ENCODE measurements around the gene PCDHA7.
"Not testable (repeated sequence)": the region's sequence is repeated elsewhere in the genome, so short reads cannot be mapped to it uniquely, and the experiment has no call there.

The PCDHA7 gene

DNA sequence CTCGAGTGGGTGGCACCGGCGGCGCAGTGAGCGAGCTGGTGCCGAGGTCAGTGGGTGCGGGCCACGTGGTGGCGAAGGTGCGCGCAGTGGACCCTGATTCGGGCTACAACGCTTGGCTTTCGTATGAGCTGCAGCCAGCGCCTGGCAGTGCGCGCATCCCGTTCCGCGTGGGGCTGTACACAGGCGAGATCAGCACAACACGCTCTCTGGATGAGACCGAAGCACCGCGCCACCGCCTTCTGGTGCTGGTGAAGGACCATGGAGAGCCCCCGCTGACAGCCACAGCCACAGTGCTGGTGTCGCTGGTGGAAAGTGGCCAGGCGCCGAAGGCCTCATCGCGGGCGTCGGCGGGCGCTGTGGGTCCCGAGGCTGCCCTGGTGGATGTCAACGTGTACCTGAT, 10.6 kb upstream of the PCDHA7 start:
- DNase-seq: no peak

DNA sequence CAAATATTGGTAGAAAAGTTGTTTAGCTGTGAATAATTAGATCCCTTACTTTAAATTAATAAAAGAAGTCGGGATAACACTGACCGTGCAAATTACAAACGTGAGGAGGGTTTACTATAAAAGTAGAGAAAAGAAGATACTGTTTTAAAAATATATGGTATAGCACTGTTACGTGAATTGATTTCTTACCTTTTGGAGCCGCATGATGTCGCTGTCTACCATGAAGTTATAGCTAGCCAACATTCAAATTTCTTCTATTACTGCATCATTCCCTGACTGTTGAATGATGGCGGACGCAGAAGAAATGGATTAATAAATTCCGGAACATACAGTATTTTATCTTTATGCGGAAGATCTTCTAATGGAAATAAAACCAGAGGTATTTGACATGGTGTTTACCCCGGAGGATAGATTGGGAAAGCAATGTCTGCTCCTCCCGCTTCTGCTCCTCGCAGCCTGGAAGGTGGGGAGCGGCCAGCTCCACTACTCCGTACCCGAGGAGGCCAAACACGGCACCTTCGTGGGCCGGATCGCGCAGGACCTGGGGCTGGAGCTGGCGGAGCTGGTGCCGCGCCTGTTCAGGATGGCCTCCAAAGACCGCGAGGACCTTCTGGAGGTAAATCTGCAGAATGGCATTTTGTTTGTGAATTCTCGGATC, 6.2 kb upstream of the PCDHA7 start, which contains the start of gene PCDHA6:
PCDHA6 (plus strand) TSS at position 257 of the 658 bp plus-strand sequence; CDS start at position 389, 132 bp downstream.
- DNase-seq: peak; percentile 31

DNA sequence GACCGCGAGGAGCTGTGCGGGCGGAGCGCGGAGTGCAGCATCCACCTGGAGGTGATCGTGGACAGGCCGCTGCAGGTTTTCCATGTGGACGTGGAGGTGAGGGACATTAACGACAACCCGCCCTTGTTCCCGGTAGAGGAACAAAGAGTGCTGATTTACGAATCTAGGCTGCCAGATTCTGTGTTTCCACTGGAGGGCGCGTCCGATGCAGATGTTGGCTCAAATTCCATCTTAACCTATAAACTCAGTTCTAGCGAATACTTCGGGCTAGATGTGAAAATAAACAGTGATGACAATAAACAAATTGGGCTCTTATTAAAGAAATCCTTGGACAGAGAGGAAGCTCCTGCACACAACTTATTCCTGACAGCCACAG, 5.7 kb upstream of the PCDHA7 start:
- peak; percentile 34 for DNase-seq

DNA sequence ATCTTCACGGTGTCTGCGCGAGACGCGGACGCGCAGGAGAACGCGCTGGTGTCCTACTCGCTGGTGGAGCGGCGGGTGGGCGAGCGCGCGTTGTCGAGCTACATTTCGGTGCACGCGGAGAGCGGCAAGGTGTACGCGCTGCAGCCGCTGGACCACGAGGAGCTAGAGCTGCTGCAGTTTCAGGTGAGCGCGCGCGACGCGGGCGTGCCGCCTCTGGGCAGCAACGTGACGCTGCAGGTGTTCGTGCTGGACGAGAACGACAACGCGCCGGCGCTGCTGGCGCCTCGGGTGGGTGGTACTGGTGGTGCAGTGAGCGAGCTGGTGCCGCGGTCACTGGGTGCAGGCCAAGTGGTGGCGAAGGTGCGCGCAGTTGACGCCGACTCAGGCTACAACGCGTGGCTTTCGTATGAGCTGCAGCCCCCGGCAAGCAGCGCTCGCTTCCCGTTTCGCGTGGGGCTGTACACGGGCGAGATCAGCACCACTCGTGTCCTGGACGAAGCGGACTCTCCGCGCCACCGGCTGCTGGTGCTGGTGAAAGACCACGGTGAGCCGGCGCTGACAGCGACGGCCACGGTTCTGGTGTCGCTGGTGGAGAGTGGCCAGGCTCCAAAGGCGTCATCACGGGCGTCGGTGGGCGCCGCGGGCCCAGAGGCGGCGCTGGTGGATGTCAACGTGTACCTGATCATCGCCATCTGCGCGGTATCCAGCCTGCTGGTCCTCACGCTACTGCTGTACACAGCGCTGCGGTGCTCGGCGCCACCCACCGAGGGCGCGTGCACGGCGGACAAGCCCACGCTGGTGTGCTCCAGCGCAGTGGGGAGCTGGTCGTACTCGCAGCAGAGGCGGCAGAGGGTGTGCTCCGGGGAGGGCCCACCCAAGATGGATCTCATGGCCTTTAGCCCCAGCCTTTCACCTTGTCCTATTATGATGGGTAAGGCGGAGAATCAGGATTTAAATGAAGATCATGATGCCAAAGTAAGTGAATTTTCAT, 4.3 kb upstream of the PCDHA7 start:
- not testable (repeated sequence) for DNase-seq

DNA sequence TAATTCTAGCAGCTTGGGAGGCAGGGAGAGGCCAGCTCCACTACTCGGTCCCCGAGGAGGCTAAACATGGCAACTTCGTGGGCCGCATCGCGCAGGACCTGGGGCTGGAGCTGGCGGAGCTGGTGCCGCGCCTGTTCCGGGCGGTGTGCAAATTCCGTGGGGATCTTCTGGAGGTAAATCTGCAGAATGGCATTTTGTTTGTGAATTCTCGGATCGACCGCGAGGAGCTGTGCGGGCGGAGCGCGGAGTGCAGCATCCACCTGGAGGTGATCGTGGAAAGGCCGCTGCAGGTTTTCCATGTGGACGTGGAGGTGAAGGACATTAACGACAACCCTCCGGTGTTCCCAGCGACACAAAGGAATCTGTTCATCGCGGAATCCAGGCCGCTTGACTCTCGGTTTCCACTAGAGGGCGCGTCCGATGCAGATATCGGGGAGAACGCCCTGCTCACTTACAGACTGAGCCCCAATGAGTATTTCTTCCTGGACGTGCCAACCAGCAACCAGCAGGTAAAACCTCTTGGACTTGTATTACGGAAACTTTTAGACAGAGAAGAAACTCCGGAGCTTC, 455 bp downstream of the PCDHA7 start:
- DNase-seq: not testable (repeated sequence)

DNA sequence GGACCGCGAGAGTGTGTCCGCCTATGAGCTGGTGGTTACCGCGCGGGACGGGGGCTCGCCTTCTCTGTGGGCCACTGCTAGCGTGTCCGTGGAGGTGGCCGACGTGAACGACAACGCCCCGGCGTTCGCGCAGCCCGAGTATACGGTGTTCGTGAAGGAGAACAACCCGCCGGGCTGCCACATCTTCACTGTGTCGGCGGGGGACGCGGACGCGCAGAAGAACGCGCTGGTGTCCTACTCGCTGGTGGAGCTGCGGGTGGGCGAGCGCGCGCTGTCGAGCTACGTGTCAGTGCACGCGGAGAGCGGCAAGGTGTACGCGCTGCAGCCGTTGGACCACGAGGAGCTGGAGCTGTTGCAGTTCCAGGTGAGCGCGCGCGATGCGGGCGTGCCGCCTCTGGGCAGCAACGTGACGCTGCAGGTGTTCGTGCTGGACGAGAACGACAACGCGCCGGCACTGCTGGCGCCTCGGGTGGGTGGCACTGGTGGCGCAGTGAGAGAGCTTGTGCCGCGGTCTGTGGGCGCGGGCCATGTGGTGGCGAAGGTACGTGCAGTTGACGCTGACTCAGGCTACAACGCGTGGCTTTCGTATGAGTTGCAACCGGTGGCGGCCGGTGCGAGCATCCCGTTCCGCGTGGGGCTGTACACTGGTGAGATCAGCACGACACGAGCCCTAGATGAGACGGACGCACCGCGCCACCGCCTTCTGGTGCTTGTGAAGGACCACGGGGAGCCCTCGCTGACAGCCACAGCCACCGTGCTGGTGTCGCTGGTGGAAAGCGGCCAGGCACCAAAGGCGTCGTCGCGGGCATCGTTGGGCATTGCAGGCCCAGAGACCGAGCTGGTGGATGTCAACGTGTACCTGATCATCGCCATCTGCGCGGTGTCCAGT, 1.8 kb downstream of the PCDHA7 start:
- DNase-seq: no peak

DNA sequence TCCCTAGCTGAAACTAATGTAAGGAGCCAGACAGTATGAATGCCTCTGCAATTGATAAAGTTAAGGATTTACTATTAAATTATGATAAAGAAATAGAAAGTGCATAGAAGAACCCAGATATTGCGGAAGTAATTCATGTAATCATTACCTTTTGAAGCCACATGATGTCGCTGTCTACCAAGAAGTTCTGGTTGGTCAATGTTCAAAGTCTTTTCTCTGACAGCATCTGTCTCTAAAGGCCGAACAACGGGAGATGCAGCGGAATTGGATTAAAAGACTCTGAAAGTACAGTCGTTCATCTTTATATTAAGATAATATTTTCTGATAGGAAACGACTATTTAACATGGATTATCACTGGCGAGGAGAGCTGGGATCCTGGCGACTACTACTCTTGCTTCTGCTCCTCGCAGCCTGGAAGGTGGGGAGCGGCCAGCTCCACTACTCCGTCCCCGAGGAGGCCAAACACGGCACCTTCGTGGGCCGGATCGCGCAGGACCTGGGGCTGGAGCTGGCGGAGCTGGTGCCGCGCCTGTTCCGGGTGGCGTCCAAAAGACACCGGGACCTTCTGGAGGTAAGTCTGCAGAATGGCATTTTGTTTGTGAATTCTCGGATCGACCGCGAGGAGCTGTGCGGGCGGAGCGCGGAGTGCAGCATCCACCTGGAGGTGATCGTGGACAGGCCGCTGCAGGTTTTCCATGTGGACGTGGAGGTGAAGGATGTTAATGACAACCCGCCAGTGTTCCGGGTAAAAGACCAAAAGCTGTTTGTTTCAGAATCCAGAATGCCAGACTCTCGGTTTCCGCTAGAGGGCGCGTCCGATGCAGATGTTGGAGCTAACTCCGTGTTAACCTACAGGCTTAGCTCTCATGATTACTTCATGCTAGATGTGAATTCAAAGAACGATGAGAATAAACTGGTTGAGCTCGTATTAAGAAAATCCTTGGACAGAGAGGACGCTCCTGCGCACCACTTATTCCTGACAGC, 7.2 kb downstream of the PCDHA7 start, which contains the start of gene PCDHA8:
PCDHA8 (plus strand) TSS at position 210 of the 985 bp plus-strand sequence; CDS start at position 345, 135 bp downstream.
- no peak for DNase-seq

DNA sequence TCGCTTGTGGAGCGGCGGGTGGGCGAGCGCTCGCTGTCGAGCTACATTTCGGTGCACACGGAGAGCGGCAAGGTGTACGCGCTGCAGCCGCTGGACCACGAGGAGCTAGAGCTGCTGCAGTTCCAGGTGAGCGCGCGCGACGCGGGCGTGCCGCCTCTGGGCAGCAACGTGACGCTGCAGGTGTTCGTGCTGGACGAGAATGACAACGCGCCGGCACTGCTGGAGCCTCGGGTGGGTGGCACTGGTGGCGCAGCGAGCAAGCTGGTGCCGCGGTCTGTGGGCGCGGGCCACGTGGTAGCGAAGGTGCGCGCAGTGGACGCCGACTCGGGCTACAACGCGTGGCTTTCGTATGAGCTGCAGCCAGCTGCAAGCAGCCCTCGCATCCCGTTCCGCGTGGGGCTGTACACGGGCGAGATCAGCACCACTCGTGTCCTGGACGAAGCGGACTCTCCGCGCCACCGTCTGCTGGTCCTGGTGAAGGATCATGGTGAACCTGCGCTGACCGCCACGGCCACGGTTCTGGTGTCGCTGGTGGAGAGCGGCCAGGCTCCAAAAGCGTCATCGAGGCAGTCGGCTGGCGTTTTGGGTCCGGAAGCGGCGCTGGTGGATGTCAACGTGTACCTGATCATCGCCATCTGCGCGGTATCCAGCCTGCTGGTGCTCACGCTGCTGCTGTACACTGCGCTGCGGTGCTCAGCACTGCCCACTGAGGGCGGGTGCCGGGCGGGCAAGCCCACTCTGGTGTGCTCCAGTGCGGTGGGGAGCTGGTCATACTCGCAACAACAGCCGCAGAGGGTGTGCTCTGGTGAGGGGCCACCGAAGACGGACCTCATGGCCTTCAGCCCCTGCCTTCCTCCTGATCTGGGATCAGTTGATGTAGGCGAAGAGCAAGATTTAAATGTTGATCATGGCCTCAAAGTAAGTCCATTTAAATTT, 9.0 kb downstream of the PCDHA7 start:
- DNase-seq: no peak

DNA sequence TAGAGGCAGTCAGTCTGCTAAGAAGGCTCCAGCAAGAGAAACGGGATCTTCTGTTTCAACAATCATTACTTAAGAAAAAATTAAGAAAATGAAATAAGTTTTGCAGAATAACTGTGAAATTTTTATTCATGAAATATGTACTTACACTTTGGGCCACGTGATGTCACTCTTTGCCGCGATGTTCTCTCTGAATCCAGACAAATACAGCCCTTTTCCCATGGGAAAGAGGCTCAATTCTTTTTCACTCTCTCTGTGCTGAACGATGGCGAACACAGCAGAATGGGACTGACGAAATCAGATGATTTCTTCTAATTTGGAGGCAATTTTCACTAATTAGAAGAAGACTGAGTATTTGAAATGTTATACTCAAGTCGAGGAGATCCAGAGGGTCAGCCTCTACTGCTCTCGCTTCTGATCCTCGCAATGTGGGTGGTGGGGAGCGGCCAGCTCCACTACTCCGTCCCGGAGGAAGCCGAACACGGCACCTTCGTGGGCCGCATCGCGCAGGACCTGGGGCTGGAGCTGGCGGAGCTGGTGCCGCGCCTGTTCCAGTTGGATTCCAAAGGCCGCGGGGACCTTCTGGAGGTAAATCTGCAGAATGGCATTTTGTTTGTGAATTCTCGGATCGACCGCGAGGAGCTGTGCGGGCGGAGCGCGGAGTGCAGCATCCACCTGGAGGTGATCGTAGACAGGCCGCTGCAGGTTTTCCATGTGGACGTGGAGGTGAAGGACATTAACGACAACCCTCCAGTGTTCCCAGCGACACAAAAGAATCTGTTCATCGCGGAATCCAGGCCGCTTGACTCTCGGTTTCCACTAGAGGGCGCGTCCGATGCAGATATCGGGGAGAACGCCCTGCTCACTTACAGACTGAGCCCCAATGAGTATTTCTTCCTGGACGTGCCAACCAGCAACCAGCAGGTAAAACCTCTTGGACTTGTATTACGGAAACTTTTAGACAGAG, 14.4 kb downstream of the PCDHA7 start, which contains the start of gene PCDHA9:
PCDHA9 (plus strand) TSS at position 244 of the 964 bp plus-strand sequence; CDS start at position 358, 114 bp downstream.
- DNase-seq: not testable (repeated sequence)

DNA sequence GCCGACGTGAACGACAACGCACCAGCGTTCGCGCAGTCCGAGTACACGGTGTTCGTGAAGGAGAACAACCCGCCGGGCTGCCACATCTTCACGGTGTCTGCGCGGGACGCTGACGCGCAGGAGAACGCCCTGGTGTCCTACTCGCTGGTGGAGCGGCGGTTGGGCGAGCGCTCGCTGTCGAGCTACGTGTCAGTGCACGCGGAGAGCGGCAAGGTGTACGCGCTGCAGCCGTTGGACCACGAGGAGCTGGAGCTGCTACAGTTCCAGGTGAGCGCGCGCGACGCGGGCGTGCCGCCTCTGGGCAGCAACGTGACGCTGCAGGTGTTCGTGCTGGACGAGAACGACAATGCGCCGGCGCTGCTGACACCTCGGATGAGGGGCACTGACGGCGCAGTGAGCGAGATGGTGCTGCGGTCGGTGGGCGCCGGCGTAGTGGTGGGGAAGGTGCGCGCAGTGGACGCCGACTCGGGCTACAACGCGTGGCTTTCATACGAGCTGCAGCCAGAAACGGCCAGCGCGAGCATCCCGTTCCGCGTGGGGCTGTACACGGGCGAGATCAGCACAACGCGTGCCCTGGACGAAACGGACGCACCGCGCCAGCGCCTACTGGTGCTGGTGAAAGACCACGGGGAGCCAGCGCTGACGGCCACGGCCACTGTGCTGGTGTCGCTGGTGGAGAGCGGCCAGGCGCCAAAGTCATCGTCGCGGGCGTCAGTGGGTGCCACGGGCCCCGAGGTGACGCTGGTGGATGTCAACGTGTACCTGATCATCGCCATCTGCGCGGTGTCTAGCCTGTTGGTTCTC, 16.0 kb downstream of the PCDHA7 start:
- DNase-seq: not testable (repeated sequence)

DNA sequence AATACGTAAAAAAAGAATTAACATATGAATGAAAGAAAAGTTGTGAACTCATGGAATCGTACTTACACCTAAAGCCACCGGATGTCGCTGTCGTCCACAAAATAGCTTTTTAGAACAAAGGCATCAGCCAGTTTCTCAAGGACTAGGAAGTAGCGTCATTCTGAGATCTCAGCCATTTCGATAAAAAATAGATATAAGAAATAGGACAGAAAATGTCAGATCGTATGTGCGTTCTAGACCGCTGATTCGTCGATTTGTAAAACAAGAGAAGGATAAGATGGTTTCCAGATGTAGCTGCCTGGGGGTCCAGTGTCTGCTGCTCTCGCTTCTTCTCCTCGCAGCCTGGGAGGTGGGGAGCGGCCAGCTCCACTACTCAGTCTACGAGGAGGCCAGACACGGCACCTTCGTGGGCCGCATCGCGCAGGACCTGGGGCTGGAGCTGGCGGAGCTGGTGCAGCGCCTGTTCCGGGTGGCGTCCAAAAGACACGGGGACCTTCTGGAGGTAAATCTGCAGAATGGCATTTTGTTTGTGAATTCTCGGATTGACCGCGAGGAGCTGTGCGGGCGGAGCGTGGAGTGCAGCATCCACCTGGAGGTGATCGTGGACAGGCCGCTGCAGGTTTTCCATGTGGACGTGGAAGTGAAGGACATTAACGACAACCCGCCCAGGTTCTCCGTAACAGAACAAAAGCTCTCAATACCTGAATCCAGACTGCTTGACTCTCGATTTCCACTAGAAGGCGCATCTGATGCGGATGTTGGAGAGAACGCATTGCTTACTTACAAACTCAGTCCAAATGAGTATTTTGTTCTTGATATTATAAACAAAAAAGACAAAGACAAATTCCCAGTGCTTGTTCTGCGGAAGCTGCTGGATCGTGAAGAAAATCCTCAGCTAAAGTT, 22.0 kb downstream of the PCDHA7 start, which contains the start of gene PCDHA10:
PCDHA10 (plus strand) TSS at position 126 of the 903 bp plus-strand sequence; CDS start at position 278, 152 bp downstream.
- no peak for DNase-seq

DNA sequence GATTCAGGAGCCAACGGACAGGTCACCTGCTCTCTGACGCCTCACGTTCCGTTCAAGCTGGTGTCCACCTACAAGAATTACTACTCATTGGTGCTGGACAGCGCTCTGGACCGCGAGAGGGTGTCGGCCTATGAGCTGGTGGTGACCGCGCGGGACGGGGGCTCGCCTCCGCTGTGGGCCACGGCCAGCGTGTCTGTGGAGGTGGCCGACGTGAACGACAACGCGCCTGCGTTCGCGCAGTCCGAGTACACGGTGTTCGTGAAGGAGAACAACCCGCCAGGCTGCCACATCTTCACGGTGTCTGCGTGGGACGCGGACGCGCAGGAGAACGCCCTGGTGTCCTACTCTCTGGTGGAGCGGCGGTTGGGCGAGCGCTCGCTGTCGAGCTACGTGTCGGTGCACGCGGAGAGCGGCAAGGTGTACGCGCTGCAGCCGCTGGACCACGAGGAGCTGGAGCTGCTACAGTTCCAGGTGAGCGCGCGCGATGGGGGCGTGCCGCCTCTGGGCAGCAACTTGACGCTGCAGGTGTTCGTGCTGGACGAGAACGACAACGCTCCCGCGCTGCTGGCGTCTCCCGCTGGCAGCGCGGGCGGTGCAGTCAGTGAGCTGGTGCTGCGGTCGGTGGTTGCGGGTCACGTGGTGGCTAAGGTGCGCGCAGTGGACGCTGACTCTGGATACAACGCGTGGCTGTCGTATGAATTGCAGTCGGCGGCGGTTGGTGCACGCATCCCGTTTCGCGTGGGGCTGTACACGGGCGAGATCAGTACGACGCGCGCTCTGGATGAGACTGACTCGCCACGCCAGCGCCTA, 23.3 kb downstream of the PCDHA7 start:
- DNase-seq: no peak

DNA sequence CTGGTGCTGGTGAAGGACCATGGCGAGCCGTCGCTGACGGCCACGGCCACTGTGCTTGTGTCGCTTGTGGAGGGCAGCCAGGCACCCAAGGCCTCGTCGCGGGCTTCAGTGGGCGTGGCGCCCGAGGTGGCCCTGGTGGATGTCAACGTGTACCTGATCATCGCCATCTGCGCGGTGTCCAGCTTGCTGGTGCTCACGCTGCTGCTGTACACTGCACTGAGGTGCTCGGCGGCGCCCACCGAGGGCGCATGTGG, 23.8 kb downstream of the PCDHA7 start:
- no peak for DNase-seq

DNA sequence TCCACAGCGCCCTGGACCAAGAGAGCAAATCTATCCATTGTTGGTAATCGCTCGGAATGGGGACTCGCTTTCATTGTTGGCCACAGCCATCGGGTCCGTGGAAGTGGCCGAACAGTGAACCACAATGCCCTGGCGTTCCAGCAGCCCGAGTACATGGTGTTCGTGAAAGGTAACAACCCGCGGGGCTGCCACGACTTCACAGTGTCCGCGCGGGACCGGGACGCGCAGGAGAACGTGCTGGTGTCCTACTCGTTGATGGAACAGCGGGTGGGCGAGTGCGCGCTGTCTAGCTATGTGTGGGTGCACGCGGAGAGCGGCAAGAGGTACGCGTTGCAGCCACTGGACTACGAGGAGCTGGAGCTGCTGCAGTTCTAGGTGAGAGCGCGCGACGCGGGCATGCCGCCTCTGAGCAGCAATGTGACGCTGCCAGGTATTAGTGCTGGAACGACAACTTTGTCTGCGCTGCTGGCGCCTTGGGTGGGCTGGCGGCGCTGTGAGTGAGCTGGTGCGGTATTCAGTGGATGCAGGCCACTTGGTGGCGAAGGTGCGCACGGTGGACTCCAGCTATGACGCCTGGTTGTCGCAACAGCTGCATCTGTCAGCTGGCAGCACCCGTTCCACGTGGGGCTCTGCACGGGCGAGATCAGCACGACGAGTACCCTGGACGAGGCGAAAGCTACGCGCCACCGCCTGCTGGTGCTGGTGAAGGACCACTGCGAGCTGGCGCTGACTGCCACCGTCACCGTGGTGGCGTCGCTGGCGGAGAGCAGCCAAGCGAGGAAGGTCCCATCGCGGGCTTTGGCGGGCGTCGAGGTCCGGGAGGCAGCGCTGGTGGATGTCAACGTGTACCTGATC, 28.6 kb downstream of the PCDHA7 start:
- no peak for DNase-seq
